ENCODE data around the gene DGCR8.

DNA sequence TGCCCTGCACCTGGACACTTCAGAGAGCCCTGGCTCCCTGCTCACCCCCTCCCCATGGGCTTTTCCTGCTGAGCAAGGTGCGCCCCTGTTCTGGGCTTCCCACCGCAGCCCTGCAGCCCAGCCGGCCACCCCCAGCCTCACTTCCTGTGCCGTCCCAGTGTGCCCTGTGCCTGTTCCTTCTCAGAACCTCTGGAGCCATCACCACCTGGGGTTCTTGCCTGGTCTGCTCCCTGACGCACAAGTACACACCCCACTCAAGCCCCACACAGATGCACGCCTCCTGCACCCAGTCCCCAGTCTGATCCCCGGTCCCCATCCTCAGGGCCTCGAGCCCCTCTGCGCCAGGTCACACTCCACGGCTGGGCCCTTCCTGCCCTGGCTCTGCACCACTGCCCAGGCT is 23.9 kb upstream of the DGCR8 start:
- TF ChIP-seq POLR2A (IDR thresholded peaks at IDR 0.05) (no peak), EP300 (IDR thresholded peaks at IDR 0.05) (no peak), POLR2AphosphoS5 (IDR thresholded peaks at IDR 0.05) (no peak)
- TF ChIP-seq, protein P1, sequence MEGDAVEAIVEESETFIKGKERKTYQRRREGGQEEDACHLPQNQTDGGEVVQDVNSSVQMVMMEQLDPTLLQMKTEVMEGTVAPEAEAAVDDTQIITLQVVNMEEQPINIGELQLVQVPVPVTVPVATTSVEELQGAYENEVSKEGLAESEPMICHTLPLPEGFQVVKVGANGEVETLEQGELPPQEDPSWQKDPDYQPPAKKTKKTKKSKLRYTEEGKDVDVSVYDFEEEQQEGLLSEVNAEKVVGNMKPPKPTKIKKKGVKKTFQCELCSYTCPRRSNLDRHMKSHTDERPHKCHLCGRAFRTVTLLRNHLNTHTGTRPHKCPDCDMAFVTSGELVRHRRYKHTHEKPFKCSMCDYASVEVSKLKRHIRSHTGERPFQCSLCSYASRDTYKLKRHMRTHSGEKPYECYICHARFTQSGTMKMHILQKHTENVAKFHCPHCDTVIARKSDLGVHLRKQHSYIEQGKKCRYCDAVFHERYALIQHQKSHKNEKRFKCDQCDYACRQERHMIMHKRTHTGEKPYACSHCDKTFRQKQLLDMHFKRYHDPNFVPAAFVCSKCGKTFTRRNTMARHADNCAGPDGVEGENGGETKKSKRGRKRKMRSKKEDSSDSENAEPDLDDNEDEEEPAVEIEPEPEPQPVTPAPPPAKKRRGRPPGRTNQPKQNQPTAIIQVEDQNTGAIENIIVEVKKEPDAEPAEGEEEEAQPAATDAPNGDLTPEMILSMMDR (IDR thresholded peaks at IDR 0.05) = no peak
